PFSK-1 (cell line): ENCODE measurements around the gene F2RL3.

ENCODE experiments used
- FOXP2 ChIP-seq: optimal IDR thresholded peaks from 2 replicates; pipeline ENCODE3; 2011; ENCODE audit warnings: borderline replicate concordance, control low read depth, inconsistent platforms; ENCODE audit not compliant: insufficient read depth; ENCODE audit errors: extremely low read length, extremely low read depth
- POLR2AphosphoS5 ChIP-seq: IDR thresholded peaks from 2 replicates; pipeline ENCODE4 v1.6.1; 2012; ENCODE audit warnings: low read depth, mild to moderate bottlenecking, control low read depth, low read length, moderate library complexity
- REST ChIP-seq, 2 experiments: IDR thresholded peaks; 2 replicates each; pipeline versions ENCODE4 v1.6.1 to v1.8.0; 2011 to 2012; ENCODE audit warnings: low read depth in 2 of 2, low read length in 2 of 2, control low read depth in 1 of 2, inconsistent platforms in 1 of 2, mild to moderate bottlenecking in 1 of 2, moderate library complexity in 1 of 2; ENCODE audit not compliant: insufficient read depth in 1 of 2
- SIN3A ChIP-seq: IDR thresholded peaks from 2 replicates; pipeline ENCODE4 v1.6.1; 2012; ENCODE audit warnings: mild to moderate bottlenecking, low read length, moderate library complexity, borderline replicate concordance; ENCODE audit not compliant: insufficient read depth
- TAF1 ChIP-seq: IDR thresholded peaks from 2 replicates; pipeline ENCODE4 v1.6.1; 2012; ENCODE audit warnings: low read length, control low read depth, borderline replicate concordance; ENCODE audit not compliant: insufficient read depth

GRCh38 chr19:16887353-16888265, 1.2 kb upstream of the F2RL3 start:
- no peak for TF ChIP-seq POLR2AphosphoS5
- no peak for TF ChIP-seq TAF1
- TF ChIP-seq REST (IDR thresholded peaks at IDR 0.05; ENCODE audit: insufficient read depth in 1 of 2, low read depth in 2 of 2, low read length in 2 of 2) = no peak
- TF ChIP-seq FOXP2 = no peak
- TF ChIP-seq SIN3A = no peak
